GM18520 (cell line): ENCODE results near the gene KMO.

Experiments used
- ATAC-seq: cut with Tn5 transposase; IDR thresholded peaks from one replicate; pipeline ENCODE4 v1.9.1; 2021; ENCODE audit not compliant: unreplicated experiment

The KMO gene

GRCh38 chr1:241536969-241537368 is 4.8 kb downstream of the KMO start:
- ATAC-seq, result no peak

DNA sequence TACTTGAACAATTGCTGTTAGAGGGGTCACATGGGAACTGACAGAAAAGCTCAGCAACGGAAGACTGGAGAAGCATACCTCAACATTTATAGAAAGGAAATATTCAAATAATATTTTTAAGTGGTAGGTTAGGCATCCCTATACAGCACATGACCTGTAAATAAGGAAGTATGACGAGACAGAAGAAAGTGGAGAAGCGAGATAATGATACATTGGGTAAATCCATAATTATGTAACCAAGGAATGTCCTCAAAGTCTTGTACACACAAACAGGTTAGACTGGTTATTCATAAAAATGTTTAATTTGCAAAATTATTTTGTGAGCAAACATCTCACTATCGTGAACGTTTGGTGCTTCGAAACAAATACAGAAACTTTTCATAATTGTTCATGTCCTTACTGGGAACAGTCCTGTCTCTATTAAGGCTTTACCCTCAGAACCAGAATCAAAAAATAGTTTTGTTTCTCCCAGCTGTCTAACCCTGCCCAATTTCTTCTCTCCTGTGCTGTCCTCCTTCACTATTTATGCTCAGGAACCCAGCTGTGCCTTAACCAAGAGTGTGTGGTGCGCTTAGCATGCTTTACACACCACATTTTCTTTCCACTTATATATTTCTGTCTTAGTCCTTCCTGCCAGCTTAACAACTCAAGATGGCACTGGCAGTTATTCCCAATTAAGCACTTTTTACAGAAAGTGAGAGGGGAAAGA is 10.2 kb downstream of the KMO start:
- no peak for ATAC-seq

DNA sequence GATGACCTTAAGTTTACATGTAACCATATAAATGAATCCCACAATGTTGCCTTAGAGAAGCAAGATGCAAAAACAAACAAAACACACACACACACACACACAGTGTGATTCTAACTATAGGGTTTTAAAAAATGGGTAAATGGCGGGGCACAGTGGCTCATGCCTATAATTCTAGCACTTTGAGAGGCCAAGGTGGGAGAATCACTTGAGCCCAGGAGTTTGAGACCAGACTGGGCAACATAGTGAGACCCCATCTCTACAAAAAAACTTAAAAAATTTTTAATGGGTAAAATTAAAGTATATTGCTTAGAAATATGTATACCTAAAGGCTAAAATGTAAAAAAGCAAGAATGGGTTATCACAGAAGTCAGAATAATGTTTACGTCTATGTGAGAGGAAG is 15.8 kb downstream of the KMO start:
- ATAC-seq, result no peak

DNA sequence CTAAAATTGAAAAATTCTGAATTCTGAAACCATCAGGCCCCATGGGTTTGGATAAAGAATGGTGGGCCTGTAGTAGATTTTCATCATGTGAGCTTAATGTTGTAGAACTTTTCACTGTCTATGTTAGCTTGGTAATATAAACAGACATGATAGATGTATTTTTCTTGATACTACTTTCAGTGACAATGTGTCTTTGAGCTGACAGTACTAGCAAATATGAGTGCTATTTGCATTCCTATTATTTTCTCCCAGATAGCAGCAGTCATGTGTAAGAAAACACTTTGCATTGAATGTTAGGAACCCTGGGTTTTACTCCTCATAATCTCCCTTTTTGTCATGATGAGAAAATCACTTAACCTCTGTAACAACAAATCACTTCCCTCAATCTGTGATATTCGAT is 18.1 kb downstream of the KMO start:
- no peak for ATAC-seq

- peak; percentile 46 for ATAC-seq
These were observed 19.8 kb downstream of the KMO start for GRCh38 chr1:241551759-241552638.

- no peak for ATAC-seq
These were observed 21.9 kb downstream of the KMO start for GRCh38 chr1:241553886-241554592.

DNA sequence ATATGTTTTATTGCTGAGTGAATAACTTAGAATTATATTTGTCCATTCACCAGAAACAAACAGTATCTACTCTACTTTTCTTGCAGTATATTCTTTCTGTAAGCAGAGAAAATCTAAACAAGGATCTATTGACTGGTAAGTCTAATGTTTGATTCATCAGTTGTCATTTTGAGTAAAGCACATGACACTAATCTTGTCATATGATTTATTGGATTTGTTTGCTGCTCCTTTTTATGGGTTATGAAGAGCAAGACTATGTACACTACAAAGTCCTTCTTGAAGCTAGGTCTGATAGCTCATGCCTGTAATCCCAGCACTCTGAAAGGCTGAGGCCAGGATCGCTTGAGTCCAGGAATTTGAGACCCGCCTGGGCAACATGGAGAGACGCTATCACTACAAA is 23.3 kb downstream of the KMO start:
- no peak for ATAC-seq

GRCh38 chr1:241557031-241557430 is 24.9 kb downstream of the KMO start:
- no peak for ATAC-seq

DNA sequence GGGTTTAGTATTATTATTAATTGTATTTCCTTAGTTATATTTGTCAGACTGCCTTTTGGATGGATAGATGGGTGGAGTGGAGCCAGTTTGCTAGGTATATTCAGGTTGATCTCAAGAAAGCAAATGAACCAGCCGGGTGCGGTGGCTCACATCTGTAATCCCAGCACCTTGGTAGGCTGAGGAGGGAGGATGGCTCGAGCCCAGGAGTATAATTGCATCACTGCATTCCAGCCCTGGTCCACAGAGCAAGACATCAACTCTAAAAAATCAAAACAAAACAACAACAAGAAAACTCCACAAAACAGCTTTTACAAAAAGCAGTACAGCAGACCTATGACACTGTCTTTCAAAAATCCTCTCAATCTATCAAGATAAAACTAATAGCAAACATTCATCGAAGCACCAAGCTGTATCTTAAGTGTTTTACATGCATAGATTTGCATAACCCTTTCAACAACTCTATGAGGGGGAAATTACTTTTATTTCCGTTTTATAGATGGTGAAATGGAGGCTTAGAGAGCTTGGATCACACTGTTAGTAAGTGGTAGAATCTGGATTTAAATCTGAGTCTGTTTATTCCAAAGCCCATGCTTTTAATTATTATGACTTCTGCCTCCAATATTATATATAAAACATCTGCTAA is 25.5 kb downstream of the KMO start:
- no peak for ATAC-seq

DNA sequence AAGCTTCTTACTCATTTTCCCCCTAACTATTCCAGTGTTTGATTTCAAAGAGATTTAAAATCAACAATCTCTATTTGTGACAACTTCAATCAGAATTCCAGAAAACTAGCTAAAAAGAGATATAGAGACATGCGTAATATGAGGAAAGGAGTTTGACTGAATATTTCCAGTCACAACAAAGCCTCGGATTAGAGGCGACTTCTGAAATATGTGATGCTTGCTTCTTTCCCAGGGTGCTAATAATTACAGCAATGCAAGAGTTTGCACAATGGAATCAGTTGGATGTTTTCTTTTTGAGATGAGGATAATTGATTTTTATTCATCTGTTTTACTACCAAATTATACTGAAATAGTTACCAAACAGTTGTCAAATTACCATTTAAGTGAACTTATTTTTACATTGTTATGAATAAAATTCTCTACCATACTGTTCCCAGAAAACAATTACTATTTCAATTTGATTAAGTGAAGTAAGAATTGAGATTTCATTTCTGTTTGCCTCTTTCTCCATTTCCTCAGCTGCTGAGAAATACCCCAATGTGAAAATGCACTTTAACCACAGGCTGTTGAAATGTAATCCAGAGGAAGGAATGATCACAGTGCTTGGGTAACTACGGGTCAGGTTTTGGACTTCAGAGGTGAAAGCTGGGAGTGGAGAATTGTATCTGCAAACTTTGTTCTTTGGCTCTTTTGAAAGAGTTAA is 28.1 kb downstream of the KMO start:
- ATAC-seq, result no peak

DNA sequence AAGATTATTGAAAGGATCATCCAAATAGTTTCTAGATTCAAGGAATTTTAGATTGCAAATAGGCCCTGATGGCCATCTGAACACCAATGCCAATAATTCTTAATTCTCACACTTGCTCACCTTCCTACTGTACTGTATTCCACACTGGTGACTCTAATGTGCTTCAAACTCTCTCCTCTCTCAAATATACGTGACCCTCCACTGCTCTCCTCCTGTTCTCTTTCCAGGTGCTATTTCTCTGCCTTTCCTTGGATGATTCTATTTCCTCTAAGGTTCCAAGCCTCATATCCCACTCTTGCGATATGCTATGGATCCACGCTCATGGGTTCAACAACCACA is 28.6 kb downstream of the KMO start:
- no peak for ATAC-seq

DNA sequence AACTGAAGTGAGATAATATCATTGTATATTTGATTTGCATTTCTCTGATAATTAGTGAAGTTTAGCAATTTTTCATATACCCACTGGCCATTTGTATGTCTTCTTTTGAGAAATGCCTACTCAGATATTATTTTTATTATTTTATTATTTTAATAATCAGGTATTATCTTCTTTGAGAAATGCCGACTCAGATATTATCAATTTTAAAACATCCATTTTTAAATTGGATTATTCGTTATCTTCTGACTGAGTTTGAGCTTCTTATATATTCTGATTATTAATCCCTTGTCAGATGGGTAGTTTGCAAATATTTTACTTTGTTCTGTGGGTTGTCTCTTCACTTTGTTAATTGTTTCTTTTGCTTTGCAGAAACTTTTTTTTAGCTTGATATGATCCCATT is 37.7 kb downstream of the KMO start:
- no peak for ATAC-seq

- no peak for ATAC-seq
These were observed 42.0 kb downstream of the KMO start for GRCh38 chr1:241574154-241574553.

DNA sequence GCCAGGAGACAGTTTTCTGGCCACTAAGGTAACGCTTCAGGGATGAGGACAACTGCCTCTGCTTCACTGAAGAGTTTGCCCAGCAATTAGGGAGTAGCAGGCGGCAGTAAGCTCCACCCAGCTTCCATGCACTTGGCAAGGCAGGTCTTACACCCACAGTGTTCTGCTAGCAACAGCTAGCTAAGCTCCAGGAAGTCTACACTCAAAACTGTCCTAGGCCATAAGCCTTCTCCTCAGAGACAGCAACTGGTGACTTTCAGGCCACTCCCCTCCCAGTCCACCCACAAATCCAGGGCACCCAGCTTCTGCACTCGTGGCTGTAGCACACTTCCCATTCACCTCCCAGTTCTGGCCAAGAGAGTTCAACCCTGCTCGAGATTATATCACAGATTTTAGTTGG is 47.3 kb downstream of the KMO start:
- no peak for ATAC-seq

DNA sequence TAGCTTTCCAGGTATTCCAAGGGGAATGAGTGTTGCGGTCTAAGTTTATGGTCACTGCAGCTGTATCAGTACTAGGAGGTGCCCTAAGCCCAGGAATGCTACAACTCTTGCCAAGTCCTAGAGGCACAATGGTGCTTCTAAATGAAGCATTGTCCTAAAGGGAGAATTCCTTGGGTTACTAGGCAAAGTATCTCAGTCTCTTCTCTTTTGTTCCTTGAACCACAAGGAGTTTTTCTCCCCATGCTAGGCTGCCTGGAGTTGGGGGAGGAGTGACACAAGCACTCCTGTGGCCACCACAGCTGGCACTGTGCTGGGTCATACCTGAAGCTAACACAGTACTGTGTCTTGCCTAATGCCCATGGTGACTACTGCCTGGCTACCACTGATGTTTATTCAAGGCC is 50.7 kb downstream of the KMO start:
- ATAC-seq, result no peak

DNA sequence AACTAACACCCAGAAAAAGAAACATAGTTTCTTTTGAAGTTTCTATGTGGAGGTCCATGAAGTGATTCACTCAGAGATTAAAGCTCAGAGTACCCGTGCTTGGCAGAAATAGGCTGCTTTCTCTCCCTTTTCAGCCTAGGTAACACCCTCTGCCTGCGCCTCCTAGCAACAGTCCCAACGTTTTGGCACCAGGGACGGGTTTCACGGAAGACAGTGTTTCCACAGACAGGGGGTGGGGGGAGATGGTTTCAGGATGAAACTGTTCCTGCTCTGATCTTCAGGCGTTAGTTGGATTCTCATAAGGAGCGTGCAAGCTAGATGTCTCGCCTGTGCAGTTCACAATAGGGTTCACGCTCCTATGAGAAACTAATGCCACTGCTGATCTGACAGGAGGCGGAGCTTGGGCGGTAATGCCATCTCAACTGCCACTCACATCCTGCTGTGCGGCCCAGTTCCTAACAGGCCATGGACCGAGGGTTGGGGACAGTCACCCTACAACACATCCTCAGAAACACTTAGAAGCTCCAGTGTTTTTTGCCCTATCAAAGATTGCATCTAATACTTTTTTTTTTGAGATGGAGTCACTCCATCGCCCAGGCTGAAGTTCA is 54.8 kb downstream of the KMO start:
- ATAC-seq, result no peak

GRCh38 chr1:241589521-241589920 is 57.3 kb downstream of the KMO start:
- no peak for ATAC-seq

GRCh38 chr1:241590719-241591118 is 58.5 kb downstream of the KMO start:
- no peak for ATAC-seq

DNA sequence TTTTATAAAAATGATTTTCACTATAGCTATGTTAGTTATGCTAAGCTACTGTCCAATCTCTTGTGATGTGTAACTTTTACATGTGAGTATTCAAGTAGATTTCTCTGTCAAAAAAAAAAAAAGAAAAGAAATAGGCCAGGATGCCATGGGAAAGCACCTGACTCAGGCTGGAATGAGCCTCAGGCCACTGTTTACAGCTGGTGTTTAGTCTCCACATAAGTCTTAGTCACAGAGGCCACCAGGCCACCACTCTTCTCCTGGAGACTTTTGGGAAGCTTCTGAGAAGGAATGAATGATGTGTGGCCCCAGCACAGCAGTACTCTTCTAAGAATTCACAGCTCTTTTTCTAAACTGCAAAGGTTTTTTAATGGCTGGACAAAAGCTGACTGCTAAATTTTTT is 59.1 kb downstream of the KMO start:
- no peak for ATAC-seq

DNA sequence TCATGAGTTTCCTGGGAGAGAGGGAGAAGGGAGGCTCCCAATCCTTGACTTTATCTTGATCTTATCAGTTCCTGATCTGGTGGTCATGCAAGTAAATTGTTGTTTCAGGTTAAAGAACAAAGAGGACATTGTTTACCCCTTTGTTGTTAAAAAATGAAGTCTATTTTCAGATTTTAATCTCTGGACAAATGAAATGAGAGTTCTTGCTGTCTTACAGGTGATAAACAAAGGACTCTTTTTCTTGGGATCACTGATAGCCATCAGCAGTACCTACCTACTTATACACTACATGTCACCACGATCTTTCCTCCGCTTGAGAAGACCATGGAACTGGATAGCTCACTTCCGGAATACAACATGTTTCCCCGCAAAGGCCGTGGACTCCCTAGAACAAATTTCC is 59.6 kb downstream of the KMO start:
- no peak for ATAC-seq
